HCT116 (cell line): ENCODE measurements around the gene NUCB2. TPM values are rescaled to one million over a fixed set of nuclear protein-coding genes. Genes with fewer than 3 reads are reported as not detected.

Experiments
- ATAC-seq: fragments of 200-7000 bp; cut with Tn5 transposase; 2 replicates; pipeline ENCODE4 v1.9.1; 2020; ENCODE audit warnings: mild to moderate bottlenecking, moderate library complexity
- BruUV-seq: library from RNA; stranded (reverse); fragments of 400-500 nt; replicated peaks from 2 replicates; lab custom pipeline; 2021; lab: Mats Ljungman, UMichigan
- CTCF ChIA-PET: fragments of 300-600 bp; sonication (Branson Sonifier 250); formaldehyde crosslinking; loops from one replicate; lab custom pipeline; 2021; ENCODE audit warnings: antibody characterized with exemption; lab: Charles Lee
- POLR2A ChIA-PET: fragments of 300-600, 350-600 bp; sonication (Branson Sonifier 250); formaldehyde crosslinking; loops from one replicate; lab custom pipeline; 2021; ENCODE audit warnings: antibody characterized with exemption; lab: Charles Lee
- RAD21 ChIA-PET, 2 experiments: fragments of 300-600 bp; sonication (Branson Sonifier 250); formaldehyde crosslinking; loops; one replicate each; lab custom pipeline; 2023; ENCODE audit warnings: low total read pairs in 2 of 2; ENCODE audit not compliant: uncharacterized antibody in 2 of 2, unreplicated experiment in 2 of 2, low non-redundant PET in 1 of 2; lab: Charles Lee
- DNase-seq: peaks from one replicate; pipeline ENCODE4 v3.0.0-alpha.2; 2010; ENCODE audit warnings: low read depth, low spot score
- H2AFZ ChIP-seq: fragments of 200-600 bp; shearing (Covaris generic), sonication (generic); 2 replicates; pipeline ENCODE4 v1.6.1; 2017; ENCODE audit warnings: low read depth, mixed run types, mixed read lengths, antibody characterized with exemption, low read length; ENCODE audit not compliant: poor library complexity, severe bottlenecking
- H3K27ac ChIP-seq: 2 replicates; pipeline ENCODE4 v1.5.1; 2012; ENCODE audit warnings: low read depth, low read length
- H3K27me3 ChIP-seq: fragments of 200-600 bp; sonication (generic); 2 replicates; pipeline ENCODE4 v1.6.1; 2016; ENCODE audit warnings: mixed run types, low read length, mixed read lengths; ENCODE audit not compliant: insufficient read depth
- H3K36me3 ChIP-seq, 2 experiments: fragments of 200-500 bp in 1 of 2; fragments of 200-600 bp in 1 of 2; sonication (Bioruptor generic) in 1 of 2; sonication (generic) in 1 of 2; 2 replicates each; pipeline versions ENCODE4 v1.5.1 to v1.6.1; 2014 to 2016; ENCODE audit warnings: low read length in 2 of 2, inconsistent platforms in 1 of 2, mixed read lengths in 1 of 2, mixed run types in 1 of 2; ENCODE audit not compliant: insufficient read depth in 2 of 2, control insufficient read depth in 1 of 2
- H3K4me1 ChIP-seq, 2 experiments: fragments of 200-600 bp in 1 of 2; sonication (generic) in 1 of 2; 2 replicates each; pipeline versions ENCODE4 v1.5.1 to v1.6.1; 2012 to 2017; ENCODE audit warnings: low read length in 2 of 2, inconsistent platforms in 1 of 2, mild to moderate bottlenecking in 1 of 2, mixed read lengths in 1 of 2, mixed run types in 1 of 2, moderate library complexity in 1 of 2; ENCODE audit not compliant: insufficient read depth in 2 of 2, control insufficient read depth in 1 of 2
- H3K4me2 ChIP-seq: fragments of 200-600 bp; sonication (generic); 2 replicates; pipeline ENCODE4 v1.6.1; 2017; ENCODE audit warnings: mixed run types, low read length, mixed read lengths
- H3K4me3 ChIP-seq, 2 experiments: fragments of 200-600 bp in 1 of 2; sonication (generic) in 1 of 2; replicated peaks in 1 of 2; 2 replicates each; pipeline ENCODE4 v1.5.1; 2011 to 2016; ENCODE audit warnings: low read length in 2 of 2, control low read depth in 1 of 2, low read depth in 1 of 2, mild to moderate bottlenecking in 1 of 2, mixed read lengths in 1 of 2, mixed run types in 1 of 2
- H3K79me2 ChIP-seq: fragments of 200-600 bp; sonication (generic); 2 replicates; pipeline ENCODE4 v1.6.1; 2017; ENCODE audit warnings: mild to moderate bottlenecking, mixed run types, low read length, moderate library complexity, mixed read lengths; ENCODE audit not compliant: insufficient read depth
- H3K9ac ChIP-seq: fragments of 200-600 bp; sonication (generic); 2 replicates; pipeline ENCODE4 v1.6.1; 2016; ENCODE audit warnings: low read length, mixed read lengths
- H3K9me2 ChIP-seq: fragments of 200-600 bp; sonication (generic), shearing (Covaris generic); 2 replicates; pipeline ENCODE4 v1.6.1; 2017; ENCODE audit warnings: mixed run types, mild to moderate bottlenecking, moderate library complexity; ENCODE audit not compliant: insufficient read depth
- H3K9me3 ChIP-seq, 2 experiments: fragments of 200-500 bp in 1 of 2; fragments of 200-600 bp in 1 of 2; sonication (Bioruptor generic) in 1 of 2; sonication (generic) in 1 of 2; 2 replicates each; pipeline ENCODE4 v1.6.1; 2014 to 2017; ENCODE audit warnings: low read length in 2 of 2, mixed read lengths in 2 of 2, inconsistent platforms in 1 of 2, low read depth in 1 of 2, mild to moderate bottlenecking in 1 of 2, mixed run types in 1 of 2, moderate library complexity in 1 of 2; ENCODE audit not compliant: control insufficient read depth in 1 of 2, insufficient read depth in 1 of 2
- H4K20me1 ChIP-seq: fragments of 200-600 bp; sonication (generic), shearing (Covaris generic); 2 replicates; pipeline ENCODE4 v1.6.1; 2017; ENCODE audit warnings: mixed run types, mild to moderate bottlenecking, moderate library complexity; ENCODE audit not compliant: insufficient read depth
- ATF3 ChIP-seq: IDR thresholded peaks from 2 replicates; pipeline ENCODE4 v1.6.1; 2012
- CTCF ChIP-seq, 3 experiments: fragments of 200-600 bp in 1 of 3; sonication (generic) in 1 of 3; IDR thresholded peaks in 2 of 3; conservative IDR thresholded peaks in 1 of 3; 2 replicates each; pipeline ENCODE4 v1.5.1; 2012 to 2017; ENCODE audit warnings: low read depth in 2 of 3, low read length in 2 of 3, antibody characterized with exemption in 1 of 3, borderline replicate concordance in 1 of 3, control low read depth in 1 of 3, mild to moderate bottlenecking in 1 of 3, mixed read lengths in 1 of 3, mixed run types in 1 of 3, moderate library complexity in 1 of 3; ENCODE audit not compliant: insufficient read depth in 1 of 3
- EGR1 ChIP-seq: IDR thresholded peaks from 2 replicates; pipeline ENCODE4 v1.6.1; 2012; ENCODE audit warnings: low read depth
- EZH2phosphoT487 ChIP-seq: fragments of 200-600 bp; IDR thresholded peaks from 2 replicates; pipeline ENCODE4 v1.6.1; 2018; ENCODE audit warnings: antibody characterized with exemption, borderline replicate concordance
- JUND ChIP-seq: IDR thresholded peaks from 2 replicates; pipeline ENCODE4 v1.6.1; 2012
- REST ChIP-seq: IDR thresholded peaks from 2 replicates; pipeline ENCODE4 v1.6.1; 2012; ENCODE audit warnings: low read depth
- SIN3A ChIP-seq: IDR thresholded peaks from 2 replicates; pipeline ENCODE4 v1.6.1; 2012; ENCODE audit warnings: low read depth
- SP1 ChIP-seq: IDR thresholded peaks from 2 replicates; pipeline ENCODE4 v1.6.1; 2012; ENCODE audit warnings: low read depth
- TCF7L2 ChIP-seq: IDR thresholded peaks from 2 replicates; pipeline ENCODE4 v1.7.0; 2011; ENCODE audit warnings: borderline replicate concordance, inconsistent platforms; ENCODE audit not compliant: insufficient read depth, insufficient read length; ENCODE audit errors: extremely low read depth
- ZBTB33 ChIP-seq: IDR thresholded peaks from 2 replicates; pipeline ENCODE4 v1.6.1; 2011; ENCODE audit warnings: mild to moderate bottlenecking, low read length, moderate library complexity; ENCODE audit not compliant: insufficient replicate concordance; ENCODE audit errors: extremely low read depth
- ZFX ChIP-seq: fragments of 450-650 bp; IDR thresholded peaks from 2 replicates; pipeline ENCODE4 v1.6.1; 2017
- intact Hi-C: fragments of 100-400 bp; cut with micrococcal nuclease; formaldehyde crosslinking; loops from 2 replicates; pipeline ENCODE4 v1.10.0; 2022
- total RNA-seq: library from RNA; stranded (reverse); gene quantifications from one replicate; pipeline ENCODE4 v1.2.1, GENCODE V29; 2021; ENCODE audit not compliant: unreplicated experiment

NUCB2 gene
- total RNA-seq, 1 experiment from 2014 or later = 40.6 TPM

GRCh38 chr11:17350455-17351171 is 74.1 kb downstream of the NUCB2 start:
- no TSS peak for BruUV-seq
- Histone ChIP-seq H3K9me3 (no peaks in the 10 kb centered on the region), H3K4me1 (peaks cover 6 to 23% of the 10 kb centered on the region in 2 experiments; a peak in 3 of 4 replicates), H3K27me3 (no peaks in the 10 kb centered on the region), H3K36me3 (no peaks in the 10 kb centered on the region), H3K4me3 (no peak overlapping the region), H4K20me1 (no peaks in the 10 kb centered on the region), H3K79me2 (no peaks in the 10 kb centered on the region), H3K9ac (no peak overlapping the region), H2AFZ (no peak overlapping the region), H3K4me2 (no peak overlapping the region), H3K9me2 (no peaks in the 10 kb centered on the region), H3K27ac (no peak overlapping the region)
- intact Hi-C loops = loop anchor here (10.0 kb wide), 1 partner anchor 116 kb away; no protein-coding TSS in a partner anchor
- DNase-seq (no peak), ATAC-seq (no peak)
- CTCF ChIA-PET = no interaction called here
- POLR2A ChIA-PET = no interaction called here
- no peak for TF ChIP-seq ZFX
- RAD21 ChIA-PET = no interaction called here

GRCh38 chr11:17351172-17351509 is 74.6 kb downstream of the NUCB2 start:
- Histone ChIP-seq H3K79me2 (no peaks in the 10 kb centered on the region), H3K36me3 (no peaks in the 10 kb centered on the region), H2AFZ (no peak overlapping the region), H3K4me2 (no peak overlapping the region), H4K20me1 (no peaks in the 10 kb centered on the region), H3K4me3 (no peak overlapping the region), H3K9ac (no peak overlapping the region), H3K9me3 (no peaks in the 10 kb centered on the region), H3K4me1 (peaks cover 6 to 23% of the 10 kb centered on the region in 2 experiments; a peak in 3 of 4 replicates), H3K27me3 (no peaks in the 10 kb centered on the region), H3K9me2 (no peaks in the 10 kb centered on the region), H3K27ac (no peak overlapping the region)
- DNase-seq (no peak), ATAC-seq (no peak)
- ChIA-PET RAD21 (no interaction called here), POLR2A (no interaction called here), CTCF (no interaction called here)
- BruUV-seq = no TSS peak
- intact Hi-C loops = loop anchor here (10.0 kb wide), 1 partner anchor 116 kb away; no protein-coding TSS in a partner anchor
- TF ChIP-seq SP1 = no peak
- no peak for TF ChIP-seq REST
- TF ChIP-seq TCF7L2 = no peak
- no peak for TF ChIP-seq CTCF (IDR thresholded peaks at IDR 0.05 in 2 of 3, conservative IDR thresholded peaks at IDR 0.05 in 1 of 3; ENCODE audit: borderline replicate concordance in 1 of 3, insufficient read depth in 1 of 3, low read depth in 2 of 3, low read length in 2 of 3)
- TF ChIP-seq ATF3 = no peak
- TF ChIP-seq ZBTB33 = no peak
- no peak for TF ChIP-seq JUND
- no peak for TF ChIP-seq EZH2phosphoT487
- TF ChIP-seq ZFX = no peak
- no peak for TF ChIP-seq EGR1
- no peak for TF ChIP-seq SIN3A
